Measurements from ENCODE around the gene AUP1.

GRCh38 chr2:74537140-74537539 lies 7.6 kb upstream of the AUP1 start:
- TF ChIP-seq CTCF (IDR thresholded peaks at IDR 0.05) (no peak), POLR2A (IDR thresholded peaks at IDR 0.05) (no peak)

All from thyroid gland (tissue), 4 donors.